ENCODE results near the gene MYH15. TPM values are rescaled to one million over a fixed set of nuclear protein-coding genes. Genes with fewer than 3 reads are reported as not detected.

MYH15 gene
- total RNA-seq, result 0.19 TPM
- long read RNA-seq, result 0 reads

DNA sequence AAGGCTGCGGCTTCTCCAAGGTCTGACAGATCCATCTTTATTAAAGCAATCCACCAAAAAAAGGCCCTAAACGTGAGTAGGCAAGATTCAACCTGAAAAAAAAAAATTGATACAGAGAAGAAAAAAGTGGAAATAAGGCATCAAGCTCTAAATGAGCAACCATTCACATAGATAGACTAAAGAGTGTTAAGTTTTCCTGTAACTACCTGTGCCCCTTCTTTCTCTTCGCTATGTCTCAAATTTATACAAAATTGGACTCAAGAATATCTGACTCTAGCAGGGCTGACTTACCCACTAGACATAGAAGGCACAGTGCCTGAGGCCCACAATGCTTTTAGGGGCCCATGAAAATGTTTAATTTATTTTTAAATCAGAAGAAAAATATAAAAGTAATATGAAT lies at the start of gene MYH15:
Gene MYH15, minus strand, starts transcription at position 101 of the 400 bp plus-strand sequence. Its CDS starts 66 bp downstream, at position 35.
- intact Hi-C loops (cut with DNase I), result no loop called here
- ATAC-seq (no peak), DNase-seq (ENCODE audit: missing footprints) (no peak)

DNA sequence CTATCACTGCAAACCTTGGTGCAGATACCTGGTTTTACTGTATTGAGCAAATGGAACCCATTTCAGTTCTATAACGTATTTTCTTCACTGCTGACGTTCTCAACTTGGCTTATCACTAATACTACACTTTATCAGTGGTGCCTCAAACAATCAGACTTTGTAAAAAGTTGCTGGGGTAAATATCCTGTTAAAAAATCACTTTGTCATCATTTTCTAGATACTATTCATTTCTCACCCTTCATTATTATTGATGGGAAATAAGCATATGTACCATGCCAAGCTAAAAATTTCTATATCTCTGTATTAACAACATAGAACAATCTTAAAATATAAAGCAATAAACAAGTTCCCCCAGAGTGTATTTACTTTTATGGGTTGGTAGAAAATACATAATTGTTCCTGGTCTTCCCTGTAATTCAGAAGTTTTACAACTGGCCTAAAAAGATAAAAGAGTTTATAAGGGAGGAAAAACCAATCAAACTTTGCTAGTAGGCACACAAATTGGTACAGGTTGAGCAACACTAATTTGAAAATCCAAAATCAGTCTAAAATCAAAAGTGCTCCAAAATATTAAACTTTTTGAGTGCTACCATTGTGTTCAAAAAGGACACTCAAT lies 45.7 kb upstream of the MYH15 start:
- intact Hi-C loops (cut with DNase I), result no loop called here

DNA sequence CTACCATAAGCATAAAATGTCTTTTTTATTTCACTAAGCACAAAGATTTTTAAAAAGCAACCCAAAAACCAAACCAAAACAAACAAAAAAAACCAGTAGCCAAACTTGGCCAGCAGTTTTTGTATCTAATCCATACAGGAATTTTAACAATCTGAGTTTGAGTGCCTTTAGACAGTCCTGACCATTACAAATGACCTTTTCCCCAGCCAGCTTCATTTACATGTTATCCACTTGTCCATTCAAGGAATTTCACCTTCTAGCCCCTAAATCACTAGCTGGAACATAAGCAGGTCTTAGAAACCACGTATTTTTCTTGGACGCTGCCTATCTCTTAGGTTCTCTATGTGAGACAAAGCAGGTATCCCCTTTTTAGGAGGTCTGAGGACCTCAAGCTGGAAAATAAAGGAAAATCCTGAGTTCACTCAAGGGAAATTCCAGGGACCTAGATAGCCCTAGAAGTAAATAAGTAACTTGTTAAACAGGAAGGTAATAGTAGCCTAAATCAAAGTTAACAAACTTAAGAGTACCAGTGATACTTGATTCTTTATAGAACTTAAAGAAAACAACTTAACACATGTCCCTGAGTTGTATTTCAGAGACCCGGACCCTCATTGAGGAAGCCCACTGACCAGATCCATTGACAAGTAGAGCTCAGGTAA lies 44.6 kb upstream of the MYH15 start:
- DNase-seq (ENCODE audit: missing footprints) (no peak), ATAC-seq (no peak)
- intact Hi-C loops (cut with DNase I), result no loop called here

More for the DNA sequence above, 45.7 kb upstream of the MYH15 start:
- no peak for ATAC-seq
- no peak for DNase-seq (ENCODE audit: missing footprints)

DNA sequence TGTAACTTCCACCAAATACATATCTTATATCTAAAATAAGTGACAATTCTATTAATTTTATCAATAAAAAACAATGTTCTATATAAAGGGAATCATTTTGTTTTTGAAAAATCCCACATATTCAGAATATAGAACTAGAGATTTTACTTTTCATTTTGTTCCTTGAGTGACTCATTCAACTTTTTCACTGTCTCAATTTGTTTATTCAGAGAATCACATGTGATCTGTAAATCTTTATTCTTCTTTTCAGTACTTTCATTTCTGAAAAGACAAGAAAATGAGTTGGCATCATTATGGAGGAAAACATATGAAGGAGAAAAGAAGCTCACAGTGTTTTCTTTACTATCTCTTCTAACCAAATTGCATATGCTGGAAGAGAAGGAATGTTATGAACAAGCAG lies 43.8 kb upstream of the MYH15 start:
- DNase-seq (ENCODE audit: missing footprints), result no peak
- intact Hi-C loops (cut with DNase I), result no loop called here
- ATAC-seq, result no peak

DNA sequence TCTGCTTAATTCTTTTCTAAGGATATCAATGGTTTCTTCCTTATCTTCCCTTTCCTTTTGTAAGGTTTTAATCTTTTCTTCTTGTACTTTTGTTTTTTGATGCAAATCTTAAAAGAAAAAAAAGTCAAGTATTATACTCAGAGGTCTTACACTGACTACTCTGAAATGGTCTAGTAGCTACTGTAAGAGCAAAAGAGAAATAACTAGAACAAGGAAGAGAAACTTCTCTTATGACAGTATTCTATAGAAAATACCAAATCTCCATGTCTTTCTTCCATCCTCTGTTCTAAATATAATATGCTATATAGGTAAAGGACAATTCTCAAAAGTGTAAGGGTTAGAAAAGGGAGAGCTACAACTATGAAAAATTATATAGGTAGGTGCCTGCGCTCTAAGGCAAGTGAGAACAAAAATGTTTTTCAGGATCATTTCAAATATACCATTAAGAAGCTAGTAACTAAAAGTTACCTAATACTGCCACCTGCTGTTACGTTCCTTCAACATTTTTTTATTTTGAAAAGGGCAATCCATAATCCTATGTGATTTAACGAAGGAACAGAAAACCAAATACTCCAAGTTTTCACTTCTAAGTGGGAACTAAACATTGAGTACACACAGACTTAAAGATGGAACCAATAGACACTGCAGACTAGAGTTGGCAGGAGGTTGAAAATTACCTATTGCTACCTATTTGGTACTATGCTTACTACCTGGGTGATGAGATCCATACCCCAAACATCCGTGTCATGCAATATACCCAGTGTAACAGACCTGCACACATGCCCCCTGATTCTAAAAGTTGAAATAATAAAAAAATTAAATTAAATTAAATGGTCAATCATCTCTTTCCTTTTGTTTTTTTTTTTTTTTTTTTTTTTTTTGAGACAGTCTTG lies 42.1 kb upstream of the MYH15 start:
- ATAC-seq (peak; percentile 46), DNase-seq (ENCODE audit: missing footprints) (no peak)
- intact Hi-C loops (cut with DNase I), result loop anchor here (1.0 kb wide), 1 partner anchor 63 kb away; no protein-coding TSS in a partner anchor

DNA sequence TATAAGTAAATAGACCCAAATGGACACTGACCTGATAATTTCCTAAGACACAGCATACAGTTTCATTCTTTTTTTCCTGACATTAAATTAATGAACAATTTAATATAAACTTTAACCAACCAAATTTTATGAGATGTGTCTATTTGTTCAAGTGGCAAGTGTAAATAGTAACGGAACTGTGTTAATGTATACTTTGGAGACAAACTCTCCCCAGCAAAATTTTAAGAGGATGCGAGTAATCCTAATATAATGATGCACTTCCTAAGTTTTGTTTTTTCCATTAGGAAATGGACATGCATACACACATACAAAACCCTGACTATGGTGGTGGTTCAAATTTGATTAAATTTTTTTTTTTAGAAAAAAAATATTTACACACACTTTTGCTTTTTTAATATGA lies 38.5 kb upstream of the MYH15 start:
- intact Hi-C loops (cut with DNase I), result no loop called here
- no peak for ATAC-seq
- no peak for DNase-seq (ENCODE audit: missing footprints)

DNA sequence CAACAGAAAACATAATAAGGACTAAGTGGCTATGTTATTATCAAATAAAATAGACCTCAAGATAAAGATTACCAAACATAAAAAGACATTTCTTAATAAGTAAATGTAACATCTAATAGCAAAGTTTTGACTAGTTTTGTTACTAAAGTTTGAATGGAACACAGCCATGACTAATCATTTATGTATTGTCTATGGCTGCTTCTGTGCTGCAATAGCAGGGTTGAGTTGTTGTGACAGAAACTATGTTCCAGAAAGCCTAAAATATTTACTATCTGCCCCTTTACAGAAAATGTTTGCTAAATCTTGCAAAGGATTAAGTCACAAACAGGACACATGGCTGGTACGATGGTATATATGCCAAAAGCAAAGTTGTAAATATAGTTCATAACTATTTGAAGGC lies 37.9 kb upstream of the MYH15 start:
- no peak for ATAC-seq
- no peak for DNase-seq (ENCODE audit: missing footprints)
- intact Hi-C loops (cut with DNase I), result no loop called here

DNA sequence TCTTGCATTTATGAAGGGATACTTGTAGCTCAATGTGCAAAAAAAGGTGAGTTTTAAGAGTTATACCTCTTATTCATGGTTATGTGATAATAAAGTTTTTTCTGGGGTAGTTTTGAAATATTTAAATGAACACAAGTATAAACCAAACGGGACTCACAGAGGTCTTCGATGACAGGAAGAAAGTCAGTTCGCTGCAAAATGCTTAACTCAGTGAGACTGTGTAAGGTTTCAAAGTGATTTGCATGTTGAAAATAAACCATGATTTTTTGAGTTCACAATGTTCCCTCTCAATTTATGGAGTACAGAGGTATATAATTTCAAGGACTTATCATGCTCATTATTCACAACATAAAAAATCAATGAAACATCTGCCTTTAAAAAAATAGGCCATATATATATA lies 36.3 kb upstream of the MYH15 start:
- ATAC-seq, result no peak
- DNase-seq (ENCODE audit: missing footprints), result no peak
- intact Hi-C loops (cut with DNase I), result no loop called here

DNA sequence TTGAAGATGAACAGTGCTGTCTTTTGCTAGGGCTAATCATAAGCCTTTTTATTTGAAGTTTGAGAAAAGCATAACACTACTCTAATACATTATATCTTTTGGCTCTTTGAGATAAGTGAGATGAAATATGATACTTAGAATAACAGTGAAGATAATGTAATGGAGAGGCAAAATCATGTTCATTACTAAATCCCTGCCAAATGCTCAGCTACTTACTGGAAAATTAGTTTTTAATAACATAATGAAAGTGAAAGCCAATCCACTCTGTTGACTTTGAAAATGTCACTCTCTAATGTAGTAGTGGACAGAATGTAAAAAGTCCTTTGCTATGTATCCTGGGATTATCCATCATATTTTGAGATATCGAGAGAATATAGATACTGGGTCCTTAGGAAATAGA lies 35.9 kb upstream of the MYH15 start:
- DNase-seq (ENCODE audit: missing footprints) (no peak), ATAC-seq (no peak)
- intact Hi-C loops (cut with DNase I), result no loop called here

DNA sequence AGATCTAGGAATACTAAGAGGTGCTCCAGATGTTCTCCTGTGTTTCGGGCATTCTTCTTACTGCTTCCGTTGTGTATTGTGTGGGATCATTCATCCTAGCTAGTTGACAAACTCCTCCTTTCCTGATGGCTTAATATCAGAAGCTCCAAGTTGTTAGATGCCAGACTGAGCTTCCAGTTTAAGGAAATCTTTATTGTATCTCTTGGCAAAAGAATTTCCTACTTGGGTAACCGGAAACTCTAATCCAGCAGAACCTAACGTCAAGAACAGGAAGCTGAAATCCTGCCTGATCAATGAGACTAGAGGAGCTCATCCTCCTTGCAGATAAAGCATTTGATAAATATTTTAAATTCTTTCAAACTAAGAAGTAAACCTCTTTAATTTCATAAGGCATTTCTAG lies 27.7 kb upstream of the MYH15 start:
- DNase-seq (ENCODE audit: missing footprints), result no peak
- ATAC-seq, result no peak
- intact Hi-C loops (cut with DNase I), result no loop called here

DNA sequence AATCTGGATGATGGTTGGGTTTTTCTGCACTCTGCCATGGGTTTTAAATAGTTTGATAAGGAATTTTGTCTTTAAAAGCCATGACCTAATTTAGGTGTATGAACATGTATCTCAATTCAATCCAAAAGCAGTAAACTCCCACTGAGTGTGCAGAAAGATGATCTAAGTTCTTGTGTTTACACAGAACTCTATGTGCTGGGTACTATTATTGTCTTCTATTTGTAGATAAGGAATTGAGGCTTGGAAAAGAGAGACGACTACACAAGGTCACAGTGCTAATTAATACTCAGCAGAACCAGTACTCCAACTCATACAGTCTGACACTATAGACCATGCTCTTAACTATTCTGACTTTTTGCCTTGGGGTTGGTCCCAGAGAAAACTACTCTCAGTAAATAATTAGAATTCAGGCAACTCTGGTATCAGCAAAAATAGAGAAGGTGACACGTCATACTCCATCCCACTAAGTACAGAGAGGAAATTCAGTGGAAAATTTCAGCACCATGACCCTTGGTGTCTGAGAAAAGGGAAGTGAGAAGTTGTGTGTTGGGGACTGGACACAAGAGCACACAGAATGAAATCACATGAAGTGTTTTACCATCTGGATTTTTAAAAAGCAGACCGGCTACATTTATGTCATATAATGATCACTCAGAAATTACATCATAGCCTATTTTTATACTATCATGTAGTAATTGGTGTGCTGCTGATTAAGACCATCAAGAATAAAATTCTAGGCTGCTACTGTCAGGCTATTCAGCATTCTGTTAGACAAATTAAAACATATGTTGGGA lies 18.3 kb upstream of the MYH15 start:
- intact Hi-C loops (cut with DNase I), result no loop called here
- peak; percentile 79 for ATAC-seq
- DNase-seq (ENCODE audit: missing footprints), result no peak

DNA sequence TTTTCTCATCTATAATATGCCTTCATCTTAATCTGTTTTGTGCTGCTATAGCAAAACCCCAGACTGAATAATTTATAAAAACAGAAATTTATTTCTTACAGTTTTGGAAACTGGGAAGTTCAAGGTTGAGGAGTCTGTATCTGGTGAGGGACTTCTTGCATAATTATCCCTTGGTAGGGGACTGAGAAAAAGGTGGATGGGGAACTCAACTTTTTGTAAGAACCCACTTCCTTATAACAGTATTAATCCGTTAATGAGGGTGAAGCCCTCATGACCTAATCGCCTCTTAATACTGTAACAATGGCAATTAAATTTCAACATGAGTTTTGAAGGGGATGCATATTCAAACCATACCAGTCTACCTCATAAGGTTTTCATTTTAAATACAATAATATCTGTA lies 17.4 kb upstream of the MYH15 start:
- no peak for ATAC-seq
- intact Hi-C loops (cut with DNase I), result no loop called here
- DNase-seq (ENCODE audit: missing footprints), result no peak

DNA sequence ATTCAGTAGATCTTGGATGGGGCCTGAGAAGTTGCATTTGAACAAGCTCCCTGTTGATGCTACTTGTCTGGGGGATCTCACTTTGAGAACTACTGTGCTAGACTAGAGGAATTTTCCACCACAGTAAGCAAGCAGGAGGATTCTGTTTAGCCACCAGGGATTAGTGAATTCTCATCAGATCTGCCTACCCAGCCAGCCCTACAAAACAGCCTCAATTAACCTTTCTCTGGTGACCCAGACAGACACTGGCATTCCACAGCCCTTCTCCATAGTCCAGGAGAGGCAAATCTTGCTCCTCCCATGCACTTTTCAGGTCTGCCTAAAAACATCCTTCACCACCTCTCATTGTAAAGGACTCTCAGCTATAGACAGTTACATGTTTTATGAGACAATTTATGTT lies 16.7 kb upstream of the MYH15 start:
- ATAC-seq (no peak), DNase-seq (ENCODE audit: missing footprints) (no peak)
- intact Hi-C loops (cut with DNase I), result no loop called here

DNA sequence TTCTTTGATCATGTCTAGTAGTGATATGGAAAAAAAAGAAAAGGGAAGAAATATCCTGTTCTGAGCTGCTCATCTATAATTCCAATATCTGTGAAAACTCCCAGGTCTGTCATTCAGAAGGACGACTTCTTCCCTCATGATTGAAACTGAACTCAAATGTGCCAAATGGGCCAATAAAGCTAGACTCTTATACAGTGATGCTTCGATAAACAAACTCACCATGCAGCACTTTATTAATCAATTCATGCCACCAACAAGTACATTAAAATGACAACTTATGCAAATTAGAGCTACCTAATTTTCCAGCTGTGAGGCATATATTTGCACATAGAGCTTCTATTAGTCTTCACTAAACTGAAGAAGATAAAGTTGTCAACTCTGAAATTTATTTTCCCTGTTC lies 15.6 kb upstream of the MYH15 start:
- ATAC-seq, result no peak
- intact Hi-C loops (cut with DNase I), result no loop called here
- DNase-seq (ENCODE audit: missing footprints), result no peak

DNA sequence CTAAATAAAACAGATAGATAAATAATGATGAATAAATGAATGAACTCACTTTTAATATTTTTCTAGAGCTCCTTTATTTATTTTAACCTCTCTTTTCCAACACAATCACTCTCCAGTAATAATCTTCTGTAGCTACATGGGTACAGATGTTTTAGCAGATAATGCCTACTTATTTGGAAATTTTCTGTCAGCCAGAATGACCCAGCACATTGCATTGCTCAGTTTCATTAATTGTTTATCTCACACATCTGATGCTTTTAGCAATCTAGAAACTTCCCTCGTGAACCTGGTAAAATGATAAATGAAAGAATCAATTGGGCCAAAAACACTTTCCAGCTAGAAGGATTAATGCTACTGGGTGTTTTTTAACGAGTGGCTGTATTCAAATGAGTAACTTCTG lies 14.9 kb upstream of the MYH15 start:
- intact Hi-C loops (cut with DNase I), result no loop called here
- no peak for DNase-seq (ENCODE audit: missing footprints)
- ATAC-seq, result no peak

DNA sequence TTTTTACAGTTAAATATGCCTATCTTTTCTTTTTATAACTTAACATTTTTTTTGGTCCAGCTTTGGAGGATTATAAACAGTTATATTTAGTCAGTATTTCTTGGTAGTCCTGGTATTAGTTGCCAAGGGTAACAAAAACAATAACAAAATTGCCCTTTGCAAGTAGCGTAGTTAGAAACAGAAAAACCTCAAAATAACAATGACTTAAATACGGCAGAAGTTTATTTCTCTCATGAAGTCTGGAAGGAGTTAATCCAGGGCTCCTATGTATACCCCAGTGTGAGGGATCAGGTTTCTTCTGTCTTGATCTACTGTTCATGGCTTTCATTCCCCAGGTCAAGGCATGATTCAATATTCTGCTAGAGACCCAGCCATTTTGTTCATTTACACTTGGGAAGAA lies 14.1 kb upstream of the MYH15 start:
- ATAC-seq (no peak), DNase-seq (ENCODE audit: missing footprints) (no peak)
- intact Hi-C loops (cut with DNase I), result no loop called here

DNA sequence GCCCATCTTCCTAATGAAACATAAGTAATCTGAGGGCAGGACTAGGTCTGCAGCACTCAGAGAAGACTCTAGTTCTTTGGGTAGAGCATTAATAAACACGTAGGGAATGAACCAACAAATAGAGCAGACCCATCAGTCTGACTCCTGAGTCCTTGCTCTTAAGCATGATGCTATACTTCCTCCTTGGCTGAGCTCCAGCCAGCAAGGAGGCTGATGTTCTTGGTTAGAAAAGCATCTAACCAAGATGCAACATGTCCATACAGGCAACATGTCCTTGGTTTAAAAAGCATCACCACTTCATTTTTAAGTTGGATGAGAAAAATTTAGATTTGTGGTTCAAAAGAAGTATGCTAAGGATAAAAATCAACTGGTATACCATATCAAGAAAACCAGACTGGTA lies 8.5 kb upstream of the MYH15 start:
- ATAC-seq (no peak), DNase-seq (ENCODE audit: missing footprints) (no peak)
- intact Hi-C loops (cut with DNase I), result no loop called here

DNA sequence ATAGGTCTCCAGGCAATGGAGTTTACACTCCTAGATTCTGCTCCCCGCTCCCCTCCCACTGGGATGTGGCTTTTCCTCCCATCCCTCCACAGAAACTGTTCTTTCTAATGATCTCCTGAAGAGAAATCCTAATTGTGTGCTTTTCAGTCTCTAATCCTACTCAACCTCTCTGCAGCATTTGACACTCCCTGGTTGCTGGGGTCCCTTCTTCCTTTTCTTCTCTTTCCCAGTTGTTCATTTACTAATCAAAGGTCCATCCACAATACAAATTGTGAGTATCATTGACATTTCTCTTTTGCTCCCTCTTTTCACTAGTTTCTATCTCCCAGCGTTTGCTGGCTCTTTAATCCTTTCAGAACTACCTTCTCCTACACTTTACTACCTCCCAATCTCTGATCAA lies 6.5 kb upstream of the MYH15 start:
- DNase-seq (ENCODE audit: missing footprints) (no peak), ATAC-seq (no peak)
- intact Hi-C loops (cut with DNase I), result no loop called here

DNA sequence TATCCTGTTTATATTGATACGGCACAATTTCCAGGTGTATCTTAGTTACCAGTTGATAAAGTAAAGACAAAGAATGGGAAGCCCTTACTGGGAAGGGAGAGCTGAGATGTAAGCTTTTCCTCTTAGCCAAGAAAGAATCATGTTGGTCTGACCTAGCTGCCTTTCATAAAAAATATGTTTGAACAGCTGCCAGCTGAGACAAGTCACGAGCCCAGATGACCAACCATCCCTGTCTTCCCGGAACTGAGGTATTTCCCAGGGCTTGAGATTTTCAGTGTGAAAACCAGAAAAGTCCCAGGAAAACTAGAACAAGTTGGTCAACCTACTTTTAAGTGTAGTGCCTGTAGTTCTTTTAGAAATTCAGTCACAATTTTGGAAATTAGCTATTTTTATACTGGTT lies 3.6 kb upstream of the MYH15 start:
- DNase-seq (ENCODE audit: missing footprints) (no peak), ATAC-seq (no peak)
- intact Hi-C loops (cut with DNase I), result no loop called here

All from Right ventricle myocardium inferior (tissue), 1 donor.